Parathyroid adenoma (tissue), 2 donors: ENCODE measurements around the gene INPP5A.

Experiments
- H2AFZ ChIP-seq: fragments of 300-600 bp; sonication (generic); one replicate; pipeline ENCODE4 v1.7.0; 2017; ENCODE audit warnings: antibody characterized with exemption, mild to moderate bottlenecking
- H3K27ac ChIP-seq: fragments of 300-600 bp; sonication (generic); one replicate; pipeline ENCODE4 v1.7.0; 2017
- H3K27me3 ChIP-seq: fragments of 300-600 bp; sonication (generic); one replicate; pipeline ENCODE4 v1.7.0; 2017; ENCODE audit warnings: low read length; ENCODE audit not compliant: control insufficient read depth, insufficient read depth
- H3K36me3 ChIP-seq: fragments of 300-600 bp; sonication (generic); one replicate; pipeline ENCODE4 v1.7.0; 2017; ENCODE audit warnings: low read length; ENCODE audit not compliant: control insufficient read depth, insufficient read depth
- H3K4me1 ChIP-seq: fragments of 300-600 bp; sonication (generic); one replicate; pipeline ENCODE4 v1.7.0; 2017; ENCODE audit warnings: control low read depth
- H3K4me2 ChIP-seq: fragments of 300-600 bp; sonication (generic); one replicate; pipeline ENCODE4 v1.7.0; 2017; ENCODE audit warnings: low read length
- H3K4me3 ChIP-seq: fragments of 300-600 bp; sonication (generic); one replicate; pipeline ENCODE4 v1.7.0; 2017; ENCODE audit warnings: low read depth, low read length
- H3K79me2 ChIP-seq: fragments of 300-600 bp; sonication (generic); one replicate; pipeline ENCODE4 v1.7.0; 2017; ENCODE audit warnings: control low read depth
- H3K9ac ChIP-seq: fragments of 300-600 bp; sonication (generic); one replicate; pipeline ENCODE4 v1.7.0; 2017; ENCODE audit warnings: mild to moderate bottlenecking
- H3K9me3 ChIP-seq: fragments of 300-600 bp; sonication (generic); one replicate; pipeline ENCODE4 v1.7.0; 2017; ENCODE audit warnings: low read length; ENCODE audit not compliant: control insufficient read depth
- CTCF ChIP-seq: fragments of 300-600 bp; sonication (generic); IDR thresholded peaks from one replicate; pipeline ENCODE4 v1.7.0; 2017; ENCODE audit warnings: antibody characterized with exemption, mild to moderate bottlenecking
- donor health status: primary hyperparathyroidism.

The INPP5A gene

DNA sequence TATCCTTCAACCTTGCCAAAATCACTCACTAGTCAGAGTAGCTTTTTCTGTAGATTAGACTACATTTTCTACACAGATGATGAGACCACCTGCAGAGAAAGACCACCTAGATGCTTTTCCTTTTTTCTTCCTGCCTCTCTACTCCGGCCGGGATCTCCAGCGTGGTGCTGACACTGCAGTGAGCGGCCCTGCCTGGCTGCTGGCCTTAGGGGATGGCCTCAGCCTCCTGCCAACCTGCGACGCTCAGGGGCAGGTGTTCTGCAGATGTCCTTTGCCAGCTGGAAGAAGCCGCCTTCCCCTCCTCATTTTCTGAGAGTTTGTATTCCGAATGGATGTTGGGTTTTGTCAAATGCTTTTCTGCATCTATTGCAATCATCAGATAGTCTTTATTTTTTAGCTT lies 291.8 kb downstream of the INPP5A start:
- H3K9me3 ChIP-seq = no peaks in the 10 kb centered on the region
- no peaks in the 10 kb centered on the region for H3K79me2 ChIP-seq
- no peak overlapping the region for H2AFZ ChIP-seq
- no peak for TF ChIP-seq CTCF
- H3K27ac ChIP-seq = no peak overlapping the region
- H3K4me2 ChIP-seq = no peak overlapping the region
- no peak overlapping the region for H3K9ac ChIP-seq
- H3K4me1 ChIP-seq = no peaks in the 10 kb centered on the region
- no peak overlapping the region for H3K4me3 ChIP-seq
- H3K27me3 ChIP-seq = no peaks in the 10 kb centered on the region
- H3K36me3 ChIP-seq = no peaks in the 10 kb centered on the region

DNA sequence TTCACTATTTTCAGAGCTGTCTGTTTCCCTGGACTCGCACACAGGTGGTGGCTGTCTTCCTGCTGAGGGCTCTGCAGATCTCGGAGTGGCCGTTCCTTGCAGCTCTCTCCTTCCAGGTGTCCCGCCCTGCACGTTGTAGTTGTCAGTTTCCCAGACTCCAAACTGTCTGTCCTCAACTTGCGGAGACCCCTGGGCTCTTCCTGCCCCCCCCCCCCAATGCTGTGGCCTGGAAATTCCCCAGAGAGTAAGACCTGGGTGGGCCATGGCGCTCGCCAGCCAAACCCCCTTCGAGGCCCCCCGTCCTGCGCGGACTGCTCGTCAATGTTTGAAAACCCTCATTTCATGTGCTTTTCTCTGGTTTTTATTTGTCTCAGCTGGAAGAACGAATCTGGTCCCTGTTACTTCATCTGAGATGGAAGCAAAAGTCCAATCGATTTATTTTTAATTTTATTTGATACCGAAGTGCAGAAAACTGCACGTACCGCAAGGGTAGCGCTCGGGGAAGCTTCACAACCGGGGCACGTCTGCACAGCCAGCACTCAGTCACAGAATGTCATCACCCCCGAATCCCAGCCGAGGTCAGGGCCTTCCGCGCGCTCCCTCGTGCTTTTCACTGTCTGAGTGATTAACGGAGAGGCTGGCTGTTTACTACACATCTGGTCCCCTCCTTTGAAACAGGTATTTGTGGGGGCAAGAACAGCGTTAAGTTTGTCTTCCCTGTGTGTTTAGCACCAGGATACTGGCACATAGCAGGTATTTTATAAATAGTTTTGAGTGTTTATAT lies 294.8 kb downstream of the INPP5A start:
- no peaks in the 10 kb centered on the region for H3K36me3 ChIP-seq
- peaks cover 5% of the 10 kb centered on the region for H3K27me3 ChIP-seq
- H3K9ac ChIP-seq = no peak overlapping the region
- no peaks in the 10 kb centered on the region for H3K9me3 ChIP-seq
- H3K79me2 ChIP-seq = no peaks in the 10 kb centered on the region
- no peak overlapping the region for H3K4me3 ChIP-seq
- H3K27ac ChIP-seq = no peak overlapping the region
- no peak overlapping the region for H3K4me2 ChIP-seq
- H2AFZ ChIP-seq = no peak overlapping the region
- H3K4me1 ChIP-seq = no peaks in the 10 kb centered on the region
- no peak for TF ChIP-seq CTCF
